Gastrocnemius medialis (tissue), 4 donors: ENCODE results near the gene ZC3H11A.

Experiments
- CTCF ChIP-seq, 5 experiments: fragments of 450-650 bp in 3 of 5; fragments of 200-600 bp in 2 of 5; sonication (generic) in 2 of 5; IDR thresholded peaks in 4 of 5; conservative IDR thresholded peaks in 1 of 5; 1 replicate in 4 of 5; 2 replicates in 1 of 5; pipeline ENCODE4 v1.5.1; 2016 to 2019; ENCODE audit warnings: antibody characterized with exemption in 5 of 5, mild to moderate bottlenecking in 3 of 5, moderate library complexity in 3 of 5
- POLR2A ChIP-seq, 2 donors: fragments of 450-650 bp; IDR thresholded peaks; one replicate each; pipeline ENCODE4 v1.6.1; 2017; ENCODE audit warnings: antibody characterized with exemption in 2 of 2, mild to moderate bottlenecking in 2 of 2, moderate library complexity in 2 of 2

- TF ChIP-seq CTCF (IDR thresholded peaks at IDR 0.05 in 4 of 5, conservative IDR thresholded peaks at IDR 0.05 in 1 of 5) (no peak), POLR2A (IDR thresholded peaks at IDR 0.05) (no peak)
Measured at GRCh38 chr1:203818399-203818798, 23.0 kb downstream of the ZC3H11A start.
